HG03460 (cell line): Measurements from ENCODE around the gene PALB2.
A peak's percentile ranks its signal among the peaks of the same experiment; 100 is the strongest.

Experiments used
- ATAC-seq: cut with Tn5 transposase; IDR thresholded peaks from one replicate; pipeline ENCODE4 v1.9.1; 2021; ENCODE audit not compliant: unreplicated experiment

Gene PALB2

GRCh38 chr16:23640931-23641765 is at the start of gene PALB2, which contains the start of gene DCTN5:
Gene PALB2 (minus strand): TSS chr16:23641310. CDS start chr16:23641157, 153 bp downstream.
Gene DCTN5 (plus strand): TSS chr16:23641466. CDS start chr16:23641543, 77 bp downstream.
- ATAC-seq: peak; percentile 96

GRCh38 chr16:23689442-23690187 is 48.5 kb upstream of the PALB2 start:
- no peak for ATAC-seq

- ATAC-seq: no peak
Observed at GRCh38 chr16:23687034-23687808, 46.1 kb upstream of the PALB2 start.

- ATAC-seq: no peak
Observed at GRCh38 chr16:23683487-23683886, 42.4 kb upstream of the PALB2 start.

- ATAC-seq: no peak
Observed at GRCh38 chr16:23682181-23682580, 41.1 kb upstream of the PALB2 start.

- no peak for ATAC-seq
Observed at GRCh38 chr16:23679986-23680336, 38.9 kb upstream of the PALB2 start.

- ATAC-seq: no peak
Observed at GRCh38 chr16:23679274-23679985, 38.3 kb upstream of the PALB2 start.

GRCh38 chr16:23678430-23679273 is 37.5 kb upstream of the PALB2 start, which contains the start of gene PLK1:
Gene PLK1 (plus strand): TSS chr16:23678889. CDS start chr16:23678933, 44 bp downstream.
- ATAC-seq: peak; percentile 88

GRCh38 chr16:23676924-23677480 is 35.9 kb upstream of the PALB2 start:
- ATAC-seq: no peak

GRCh38 chr16:23673971-23674614 is 33.0 kb upstream of the PALB2 start:
- ATAC-seq: no peak

- peak; percentile 96 for ATAC-seq
Observed at GRCh38 chr16:23670137-23670776, 29.1 kb upstream of the PALB2 start.

- no peak for ATAC-seq
Observed at GRCh38 chr16:23668873-23669272, 27.8 kb upstream of the PALB2 start.

GRCh38 chr16:23668225-23668624 is 27.1 kb upstream of the PALB2 start:
- no peak for ATAC-seq

- no peak for ATAC-seq
Observed at GRCh38 chr16:23667355-23667659, 26.2 kb upstream of the PALB2 start.

- ATAC-seq: no peak
Observed at GRCh38 chr16:23666571-23667354, 25.7 kb upstream of the PALB2 start.

GRCh38 chr16:23663918-23664317 is 22.8 kb upstream of the PALB2 start:
- no peak for ATAC-seq

- ATAC-seq: no peak
Observed at GRCh38 chr16:23651943-23652468, 10.9 kb upstream of the PALB2 start.
